Measurements from ENCODE around the gene CNTRL. TPM values are rescaled to one million over a fixed set of nuclear protein-coding genes. Genes with fewer than 3 reads are reported as not detected.

The CNTRL gene
- total and polyA plus RNA-seq, 7 donors, result 2.5 to 14.6 (median 11.9) TPM

DNA sequence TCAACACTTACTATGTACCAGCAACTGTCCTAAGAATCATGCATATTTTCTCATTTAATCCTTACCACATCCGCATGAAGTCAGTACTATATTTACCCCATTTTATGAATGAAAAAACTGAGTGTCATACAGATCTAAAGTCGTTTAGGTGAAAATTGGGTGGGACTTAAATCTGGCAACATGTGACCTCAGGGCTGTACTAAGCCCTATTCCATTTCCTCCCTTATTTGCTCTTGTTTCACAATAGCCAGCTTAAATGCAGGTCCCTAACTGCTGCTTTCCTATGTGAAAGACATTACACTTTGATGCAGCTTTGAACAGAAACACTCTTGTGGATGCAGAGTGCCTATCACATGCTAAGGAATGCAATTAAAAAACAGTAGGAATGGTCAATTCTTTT, 129.4 kb downstream of the CNTRL start:
- DNase-seq, result no peak
- intact Hi-C loops (cut with DNase I), result no loop called here
- Histone ChIP-seq H3K4me3 (no peak overlapping the region), H3K27ac (no peak overlapping the region), H3K27me3 (no peaks in the 10 kb centered on the region), H3K36me3 (no peaks in the 10 kb centered on the region), H3K9me3 (no peaks in the 10 kb centered on the region), H3K4me1 (peaks cover 0 to 23% (median 22%) of the 10 kb centered on the region in 4 donors)
- TF ChIP-seq EP300 (IDR thresholded peaks at IDR 0.05), result no peak
- WGBS, 2 donors, result 53 to 64% methylated on average over 2 of the region's 2 CpGs

DNA sequence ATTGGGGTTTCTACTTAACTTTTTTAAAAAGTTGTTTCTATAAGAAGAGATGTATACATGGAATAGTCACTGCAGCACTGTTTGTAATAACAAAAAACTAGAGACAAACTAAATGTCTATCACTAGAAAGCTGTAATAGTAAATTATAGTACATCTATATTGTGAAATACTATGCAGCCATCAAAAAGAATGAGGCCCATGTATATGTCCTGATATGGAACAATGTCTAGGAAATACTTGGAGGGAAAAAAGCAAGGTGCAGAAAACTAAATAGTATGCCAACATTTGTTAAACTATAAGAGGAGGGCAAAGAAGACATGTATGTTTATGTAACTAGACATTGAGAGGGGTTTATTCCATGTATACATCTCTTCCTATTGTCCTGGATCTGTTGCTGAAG, 129.9 kb downstream of the CNTRL start:
- Histone ChIP-seq H3K9me3 (no peaks in the 10 kb centered on the region), H3K4me1 (peaks cover 0 to 18% (median 17%) of the 10 kb centered on the region in 4 donors), H3K36me3 (no peaks in the 10 kb centered on the region), H3K4me3 (no peak overlapping the region), H3K27ac (no peak overlapping the region), H3K27me3 (no peaks in the 10 kb centered on the region)
- TF ChIP-seq EP300 (IDR thresholded peaks at IDR 0.05) (no peak), POLR2AphosphoS5 (IDR thresholded peaks at IDR 0.05) (no peak), POLR2A (IDR thresholded peaks at IDR 0.05) (no peak)
- TF ChIP-seq, protein P1, sequence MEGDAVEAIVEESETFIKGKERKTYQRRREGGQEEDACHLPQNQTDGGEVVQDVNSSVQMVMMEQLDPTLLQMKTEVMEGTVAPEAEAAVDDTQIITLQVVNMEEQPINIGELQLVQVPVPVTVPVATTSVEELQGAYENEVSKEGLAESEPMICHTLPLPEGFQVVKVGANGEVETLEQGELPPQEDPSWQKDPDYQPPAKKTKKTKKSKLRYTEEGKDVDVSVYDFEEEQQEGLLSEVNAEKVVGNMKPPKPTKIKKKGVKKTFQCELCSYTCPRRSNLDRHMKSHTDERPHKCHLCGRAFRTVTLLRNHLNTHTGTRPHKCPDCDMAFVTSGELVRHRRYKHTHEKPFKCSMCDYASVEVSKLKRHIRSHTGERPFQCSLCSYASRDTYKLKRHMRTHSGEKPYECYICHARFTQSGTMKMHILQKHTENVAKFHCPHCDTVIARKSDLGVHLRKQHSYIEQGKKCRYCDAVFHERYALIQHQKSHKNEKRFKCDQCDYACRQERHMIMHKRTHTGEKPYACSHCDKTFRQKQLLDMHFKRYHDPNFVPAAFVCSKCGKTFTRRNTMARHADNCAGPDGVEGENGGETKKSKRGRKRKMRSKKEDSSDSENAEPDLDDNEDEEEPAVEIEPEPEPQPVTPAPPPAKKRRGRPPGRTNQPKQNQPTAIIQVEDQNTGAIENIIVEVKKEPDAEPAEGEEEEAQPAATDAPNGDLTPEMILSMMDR (IDR thresholded peaks at IDR 0.05), result no peak
- DNase-seq, result no peak
- intact Hi-C loops (cut with DNase I), result no loop called here

DNA sequence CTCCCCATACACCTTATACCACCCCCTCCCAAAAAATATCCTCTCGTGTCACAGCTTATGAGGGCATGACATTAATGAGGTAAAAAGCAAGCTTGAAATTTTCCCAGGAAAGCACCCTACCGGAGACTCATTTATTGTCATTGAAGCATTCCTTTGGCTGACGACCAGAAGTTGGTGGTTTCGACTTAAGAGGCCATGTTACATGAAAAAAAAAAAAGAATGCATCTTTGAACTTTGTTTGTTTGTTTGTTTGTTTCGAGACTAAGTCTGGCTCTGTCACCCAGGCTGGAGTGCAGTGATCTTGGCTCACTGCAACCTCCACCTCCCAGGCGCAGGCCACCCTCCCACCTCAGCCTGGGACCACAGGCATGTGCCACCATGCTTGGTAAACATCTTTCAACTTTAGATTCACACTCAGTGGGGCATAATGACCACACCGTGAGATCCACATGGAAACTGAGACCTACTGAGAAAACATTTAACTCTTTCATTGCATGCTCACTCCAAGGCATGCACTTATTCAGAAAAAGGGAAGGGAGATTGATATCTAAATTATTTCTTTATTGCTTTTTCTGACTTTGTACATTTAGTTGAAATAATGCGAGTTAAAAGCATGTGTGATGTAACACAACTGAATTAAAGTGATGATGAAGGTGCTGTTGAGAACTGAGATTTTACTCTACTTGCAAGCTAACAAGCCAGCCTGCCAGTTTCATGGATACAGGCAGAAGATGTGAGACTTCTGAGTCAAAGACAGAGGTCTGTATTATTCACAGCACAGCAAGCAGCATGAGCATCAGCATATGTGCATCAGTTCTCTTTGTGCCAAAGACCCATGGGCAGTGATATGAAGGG, 132.0 kb downstream of the CNTRL start:
- DNase-seq, result no peak
- Histone ChIP-seq H3K9me3 (no peaks in the 10 kb centered on the region), H3K36me3 (no peaks in the 10 kb centered on the region), H3K4me3 (no peak overlapping the region), H3K4me1 (peaks cover 0 to 6% (median 5%) of the 10 kb centered on the region in 4 donors), H3K27me3 (no peaks in the 10 kb centered on the region), H3K27ac (no peak overlapping the region)
- WGBS, 2 donors, result 78 to 83% methylated on average over 8 of the region's 8 CpGs
- TF ChIP-seq, protein P1 (IDR thresholded peaks at IDR 0.05), result no peak
- no peak for TF ChIP-seq POLR2AphosphoS5 (IDR thresholded peaks at IDR 0.05)
- no peak for TF ChIP-seq EP300 (IDR thresholded peaks at IDR 0.05)
- no peak for TF ChIP-seq POLR2A (IDR thresholded peaks at IDR 0.05)
- intact Hi-C loops (cut with DNase I), result no loop called here

DNA sequence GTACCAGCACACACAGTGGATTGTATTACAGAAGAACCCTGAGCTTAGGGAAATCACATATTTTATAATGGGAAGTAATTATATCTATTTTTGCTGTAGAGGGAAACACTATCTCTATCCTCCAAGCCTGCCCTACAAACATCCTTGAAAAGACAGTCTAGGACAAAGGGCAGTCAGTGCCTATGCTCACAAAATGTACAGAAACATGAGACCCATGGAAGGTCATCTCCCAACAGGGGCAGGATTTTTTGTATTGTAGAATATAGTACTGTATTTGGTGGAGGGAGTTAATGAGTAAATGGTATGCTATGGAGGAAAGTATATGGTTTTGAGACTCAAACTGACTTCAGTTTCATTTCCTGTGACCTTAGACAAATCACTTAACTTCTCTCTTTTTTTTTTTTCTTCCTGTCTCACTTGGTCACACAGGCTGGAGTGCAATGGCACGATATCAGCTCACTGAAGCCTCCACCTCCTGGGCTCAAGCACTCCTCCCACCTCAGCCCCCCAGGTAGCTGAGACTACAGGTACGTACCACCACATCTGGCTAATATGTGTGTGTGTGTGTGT, 132.7 kb downstream of the CNTRL start:
- no peak for DNase-seq
- Histone ChIP-seq H3K4me1 (peaks cover 0 to 1% (median under 1%) of the 10 kb centered on the region in 4 donors), H3K9me3 (no peaks in the 10 kb centered on the region), H3K36me3 (no peaks in the 10 kb centered on the region), H3K27me3 (no peaks in the 10 kb centered on the region), H3K27ac (no peak overlapping the region), H3K4me3 (no peak overlapping the region)
- 57 to 88% methylated on average over 2 of the region's 2 CpGs for WGBS, 2 donors
- intact Hi-C loops (cut with DNase I), result no loop called here
- TF ChIP-seq EP300 (IDR thresholded peaks at IDR 0.05) (no peak), POLR2AphosphoS5 (IDR thresholded peaks at IDR 0.05) (no peak), POLR2A (IDR thresholded peaks at IDR 0.05) (no peak)
- TF ChIP-seq, protein P1 (IDR thresholded peaks at IDR 0.05), result no peak

DNA sequence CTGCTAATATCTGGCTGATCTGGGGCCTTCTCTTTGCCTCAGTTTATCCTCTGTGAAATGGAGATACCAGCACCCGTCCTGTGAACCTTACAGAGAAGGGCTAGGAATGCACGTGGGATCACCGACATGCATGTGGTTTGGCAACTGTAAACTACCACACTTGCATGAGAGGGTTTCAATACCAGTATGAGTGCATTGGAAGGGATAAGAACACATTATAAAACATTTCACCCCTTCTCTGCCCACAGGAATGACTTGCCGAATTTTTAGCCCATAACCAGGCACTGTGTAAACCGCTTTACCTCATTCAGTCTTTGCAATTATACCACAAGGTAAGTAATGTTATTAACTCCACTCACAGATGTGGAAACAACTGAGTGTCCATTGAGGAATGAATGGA, 135.8 kb downstream of the CNTRL start:
- H3K4me3 ChIP-seq, result no peak overlapping the region
- WGBS, 2 donors, result 92% methylated on average over 5 of the region's 5 CpGs
- TF ChIP-seq POLR2A (IDR thresholded peaks at IDR 0.05) (no peak), EP300 (IDR thresholded peaks at IDR 0.05) (no peak), POLR2AphosphoS5 (IDR thresholded peaks at IDR 0.05) (no peak)
- TF ChIP-seq, protein P1 (IDR thresholded peaks at IDR 0.05), result no peak
- no peaks in the 10 kb centered on the region for H3K9me3 ChIP-seq
- intact Hi-C loops (cut with DNase I), result loop anchor here (5.0 kb wide), 1 partner anchor 87 kb away; no protein-coding TSS in a partner anchor
- DNase-seq, result no peak
- peaks cover 0 to 7% (median 5%) of the 10 kb centered on the region in 4 donors for H3K4me1 ChIP-seq
- H3K27ac ChIP-seq, result no peak overlapping the region
- H3K27me3 ChIP-seq, result no peaks in the 10 kb centered on the region
- H3K36me3 ChIP-seq, result no peaks in the 10 kb centered on the region
